WTC11 (cell line): Measurements from ENCODE around the gene MALL.

ENCODE experiments used
- ATF1 ChIP-seq: sonication (generic); formaldehyde crosslinking; IDR thresholded peaks from 2 replicates; pipeline ENCODE4 v1.8.1; 2023; ENCODE audit warnings: mild to moderate bottlenecking, moderate library complexity, missing genetic modification reagents
- CREM ChIP-seq: sonication (generic); formaldehyde crosslinking; IDR thresholded peaks from 2 replicates; pipeline ENCODE4 v1.8.1; 2022; ENCODE audit warnings: mild to moderate bottlenecking, missing genetic modification reagents, moderate library complexity
- CTCF ChIP-seq: fragments of 200-600 bp; IDR thresholded peaks from 2 replicates; pipeline ENCODE4 v1.8.0; 2022; ENCODE audit warnings: antibody characterized with exemption
- TF ChIP-seq, protein P1 (sequence below): sonication (generic); formaldehyde crosslinking; IDR thresholded peaks from 2 replicates; pipeline ENCODE4 v1.8.0; 2022; ENCODE audit warnings: mild to moderate bottlenecking, missing genetic modification reagents

DNA sequence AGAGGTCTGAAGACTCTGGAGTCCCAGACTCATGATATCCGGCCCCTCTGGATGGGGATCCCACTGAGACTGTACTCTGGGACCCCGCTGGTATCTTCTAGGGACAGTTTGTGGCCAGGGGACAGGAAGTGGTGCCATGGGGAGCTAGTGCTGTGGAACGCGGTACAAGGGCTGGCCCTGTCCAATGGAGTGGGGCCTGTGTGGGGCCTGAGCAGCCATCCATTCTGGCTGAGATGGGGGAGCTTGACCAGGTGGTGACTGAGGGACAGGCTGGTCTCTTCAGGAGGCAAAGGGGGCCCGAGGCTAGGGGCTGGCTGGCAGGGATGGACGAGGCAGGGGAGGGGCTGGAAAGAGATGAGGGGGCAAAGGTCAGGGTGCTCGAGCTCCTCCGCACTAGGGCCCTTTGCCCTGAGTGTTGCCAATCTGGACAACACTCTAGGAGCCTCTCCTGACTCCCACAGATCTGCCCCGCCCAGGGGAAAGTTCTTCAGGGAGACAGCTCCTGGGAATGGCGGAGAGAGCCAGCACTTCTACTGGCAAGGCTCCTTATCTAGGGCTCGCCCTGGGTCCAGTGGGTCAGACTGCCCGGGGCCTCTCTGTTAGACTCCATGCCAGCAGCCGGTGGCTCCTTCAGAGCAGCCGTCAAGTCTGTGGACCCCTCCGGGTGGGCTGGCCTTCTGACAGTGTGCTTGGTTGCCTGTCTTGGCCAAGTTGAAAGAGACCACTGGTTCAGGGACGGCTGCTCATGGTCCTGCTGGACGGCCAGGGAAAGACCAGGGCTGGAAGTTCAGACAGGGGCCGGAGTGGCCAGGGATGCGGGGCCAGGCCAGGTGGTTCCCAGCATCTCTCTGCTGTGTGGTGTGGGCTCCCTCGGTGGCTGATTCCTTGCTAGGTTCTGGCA lies 12.3 kb downstream of the MALL start:
- TF ChIP-seq, protein P1, sequence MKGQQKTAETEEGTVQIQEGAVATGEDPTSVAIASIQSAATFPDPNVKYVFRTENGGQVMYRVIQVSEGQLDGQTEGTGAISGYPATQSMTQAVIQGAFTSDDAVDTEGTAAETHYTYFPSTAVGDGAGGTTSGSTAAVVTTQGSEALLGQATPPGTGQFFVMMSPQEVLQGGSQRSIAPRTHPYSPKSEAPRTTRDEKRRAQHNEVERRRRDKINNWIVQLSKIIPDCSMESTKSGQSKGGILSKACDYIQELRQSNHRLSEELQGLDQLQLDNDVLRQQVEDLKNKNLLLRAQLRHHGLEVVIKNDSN (CRISPR knock-in tag): no peak
- no peak for TF ChIP-seq ATF1 (CRISPR knock-in tag)
- TF ChIP-seq CTCF: no peak
- TF ChIP-seq CREM: no peak
